LNCaP clone FGC (cell line): ENCODE results near the gene TSPOAP1.

Experiments used
- DNase-seq: peaks from one replicate; pipeline ENCODE4 v3.0.0-alpha.2; 2011; ENCODE audit warnings: low read depth
- H3K4me3 ChIP-seq: 2 replicates; pipeline ENCODE4 v1.5.1; 2011; ENCODE audit warnings: mild to moderate bottlenecking, low read depth, low read length, control low read depth
- TF ChIP-seq, protein P1 (sequence below): IDR thresholded peaks from 2 replicates; pipeline ENCODE4 v1.5.1; 2012; ENCODE audit warnings: mild to moderate bottlenecking; ENCODE audit not compliant: control insufficient read depth, insufficient read depth; ENCODE audit errors: extremely low read depth

TSPOAP1 gene

DNA sequence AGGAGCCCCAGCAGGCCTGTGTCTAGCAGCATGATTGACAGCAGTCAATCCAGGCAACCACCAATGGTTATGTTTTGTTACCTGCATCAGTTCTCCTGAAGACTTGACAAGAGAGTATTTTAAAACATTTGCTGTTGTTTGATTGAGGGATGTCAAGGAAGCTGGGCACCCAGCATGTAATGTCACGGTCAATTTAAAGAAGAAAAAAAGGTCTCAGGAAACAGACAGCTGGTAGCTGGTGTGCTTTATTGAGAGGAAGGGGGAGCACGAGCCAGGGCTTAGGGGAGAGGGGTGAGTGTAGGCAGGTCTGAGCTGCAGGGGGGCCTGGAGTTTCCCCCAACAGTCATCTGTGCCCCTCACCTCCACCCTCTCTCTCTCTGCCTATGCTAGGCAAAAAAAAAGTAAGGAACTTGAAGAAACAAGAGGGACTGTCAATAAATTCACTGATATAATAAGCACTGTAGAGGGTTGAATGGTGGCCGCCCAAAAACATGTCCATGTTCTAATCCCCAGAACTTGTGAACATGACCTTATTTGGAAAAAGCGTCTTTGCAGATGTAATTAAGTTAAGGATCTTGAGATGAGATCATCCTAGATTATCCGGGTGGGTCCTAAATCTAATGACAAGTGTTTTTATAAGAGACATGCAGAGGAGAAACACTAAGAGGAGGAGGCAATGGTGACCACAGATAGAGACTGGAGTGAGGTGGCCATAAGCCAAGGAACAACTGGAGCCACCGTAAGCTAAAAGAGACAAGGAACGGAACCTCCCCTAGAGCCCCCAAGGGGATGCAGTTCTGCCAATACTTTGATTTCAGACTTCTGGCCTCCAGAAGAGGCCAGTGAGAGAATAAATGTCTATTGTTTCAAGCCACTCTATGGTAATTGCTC is 14.5 kb downstream of the TSPOAP1 start:
- TF ChIP-seq, protein P1, sequence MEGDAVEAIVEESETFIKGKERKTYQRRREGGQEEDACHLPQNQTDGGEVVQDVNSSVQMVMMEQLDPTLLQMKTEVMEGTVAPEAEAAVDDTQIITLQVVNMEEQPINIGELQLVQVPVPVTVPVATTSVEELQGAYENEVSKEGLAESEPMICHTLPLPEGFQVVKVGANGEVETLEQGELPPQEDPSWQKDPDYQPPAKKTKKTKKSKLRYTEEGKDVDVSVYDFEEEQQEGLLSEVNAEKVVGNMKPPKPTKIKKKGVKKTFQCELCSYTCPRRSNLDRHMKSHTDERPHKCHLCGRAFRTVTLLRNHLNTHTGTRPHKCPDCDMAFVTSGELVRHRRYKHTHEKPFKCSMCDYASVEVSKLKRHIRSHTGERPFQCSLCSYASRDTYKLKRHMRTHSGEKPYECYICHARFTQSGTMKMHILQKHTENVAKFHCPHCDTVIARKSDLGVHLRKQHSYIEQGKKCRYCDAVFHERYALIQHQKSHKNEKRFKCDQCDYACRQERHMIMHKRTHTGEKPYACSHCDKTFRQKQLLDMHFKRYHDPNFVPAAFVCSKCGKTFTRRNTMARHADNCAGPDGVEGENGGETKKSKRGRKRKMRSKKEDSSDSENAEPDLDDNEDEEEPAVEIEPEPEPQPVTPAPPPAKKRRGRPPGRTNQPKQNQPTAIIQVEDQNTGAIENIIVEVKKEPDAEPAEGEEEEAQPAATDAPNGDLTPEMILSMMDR: no peak
- no peak for DNase-seq
- H3K4me3 ChIP-seq: no peak overlapping the region

DNA sequence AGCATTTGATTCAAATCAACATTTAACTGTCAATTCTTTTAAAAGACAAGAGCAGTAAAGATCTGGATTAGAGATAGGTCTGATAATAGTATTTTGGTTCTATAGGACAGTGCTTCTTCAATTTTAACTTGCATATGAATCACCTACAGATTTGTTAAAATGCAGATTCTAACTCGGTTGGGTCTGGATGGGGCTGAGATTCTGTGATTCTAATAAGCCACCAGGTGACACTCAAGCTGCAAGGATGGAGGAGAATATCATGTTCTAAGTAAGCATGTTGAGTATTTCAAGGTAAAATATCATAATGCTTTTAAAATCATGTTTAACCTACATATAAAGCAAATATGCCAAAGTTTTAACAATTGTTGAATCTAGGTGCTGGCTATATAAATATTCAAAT is 15.8 kb downstream of the TSPOAP1 start:
- no peak for DNase-seq
- H3K4me3 ChIP-seq: no peak overlapping the region
- TF ChIP-seq, protein P1: peak; percentile 42

DNA sequence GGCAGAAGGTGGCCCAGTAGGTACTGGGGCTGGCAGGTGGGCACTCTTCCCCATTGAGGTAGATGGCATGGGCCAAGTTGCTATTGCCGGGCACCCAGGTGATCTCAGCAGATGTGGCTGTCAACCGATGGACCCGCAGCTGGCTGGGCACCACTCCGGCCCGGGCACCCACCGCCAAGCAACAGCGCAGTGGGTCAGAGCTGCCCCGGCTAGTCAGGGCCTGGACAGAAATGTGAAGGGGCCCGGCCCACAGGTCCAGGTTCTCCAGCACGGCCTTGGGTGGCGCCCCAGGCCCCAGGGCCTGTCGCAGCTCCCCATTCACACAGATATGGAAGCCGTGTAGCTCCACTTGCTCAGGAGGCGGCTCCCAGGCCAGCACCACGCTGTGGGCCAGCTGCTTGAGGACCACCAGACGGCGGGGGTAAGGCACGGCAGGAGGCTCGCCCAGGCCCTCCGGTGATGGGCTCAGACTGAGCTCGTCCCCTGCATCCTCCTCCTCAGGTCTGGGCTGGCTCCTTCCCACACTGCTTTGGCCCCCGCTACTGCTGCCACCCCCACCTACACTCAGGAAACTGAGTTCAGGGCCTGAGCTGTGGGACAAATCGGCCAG is 16.5 kb downstream of the TSPOAP1 start:
- no peak for DNase-seq

DNA sequence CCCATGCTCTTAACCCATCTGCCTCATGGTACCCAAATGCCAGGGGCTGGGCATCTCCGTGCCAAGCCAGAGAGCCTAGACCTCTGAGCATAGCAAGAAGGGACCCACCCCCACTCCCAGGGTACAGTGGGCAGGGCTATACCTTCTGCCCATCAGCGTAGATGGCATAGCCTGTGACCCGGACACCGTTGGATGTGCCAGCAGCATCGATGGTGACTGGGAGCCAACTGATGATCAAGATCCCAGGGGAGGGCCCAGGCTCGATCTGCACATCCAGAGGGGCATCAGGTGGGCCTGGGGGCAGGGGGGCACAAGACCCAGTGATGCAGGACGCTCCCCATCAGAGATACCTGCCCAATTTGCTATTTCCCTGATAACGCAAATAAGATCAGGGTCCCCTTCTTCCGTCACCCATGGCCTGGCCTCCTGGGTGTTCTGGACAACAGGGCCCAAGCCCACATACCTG is 17.1 kb downstream of the TSPOAP1 start:
- TF ChIP-seq, protein P1: no peak
- no peak overlapping the region for H3K4me3 ChIP-seq
- DNase-seq: no peak

More for the DNA sequence above, 16.5 kb downstream of the TSPOAP1 start:
- TF ChIP-seq, protein P1: no peak
- no peak overlapping the region for H3K4me3 ChIP-seq

DNA sequence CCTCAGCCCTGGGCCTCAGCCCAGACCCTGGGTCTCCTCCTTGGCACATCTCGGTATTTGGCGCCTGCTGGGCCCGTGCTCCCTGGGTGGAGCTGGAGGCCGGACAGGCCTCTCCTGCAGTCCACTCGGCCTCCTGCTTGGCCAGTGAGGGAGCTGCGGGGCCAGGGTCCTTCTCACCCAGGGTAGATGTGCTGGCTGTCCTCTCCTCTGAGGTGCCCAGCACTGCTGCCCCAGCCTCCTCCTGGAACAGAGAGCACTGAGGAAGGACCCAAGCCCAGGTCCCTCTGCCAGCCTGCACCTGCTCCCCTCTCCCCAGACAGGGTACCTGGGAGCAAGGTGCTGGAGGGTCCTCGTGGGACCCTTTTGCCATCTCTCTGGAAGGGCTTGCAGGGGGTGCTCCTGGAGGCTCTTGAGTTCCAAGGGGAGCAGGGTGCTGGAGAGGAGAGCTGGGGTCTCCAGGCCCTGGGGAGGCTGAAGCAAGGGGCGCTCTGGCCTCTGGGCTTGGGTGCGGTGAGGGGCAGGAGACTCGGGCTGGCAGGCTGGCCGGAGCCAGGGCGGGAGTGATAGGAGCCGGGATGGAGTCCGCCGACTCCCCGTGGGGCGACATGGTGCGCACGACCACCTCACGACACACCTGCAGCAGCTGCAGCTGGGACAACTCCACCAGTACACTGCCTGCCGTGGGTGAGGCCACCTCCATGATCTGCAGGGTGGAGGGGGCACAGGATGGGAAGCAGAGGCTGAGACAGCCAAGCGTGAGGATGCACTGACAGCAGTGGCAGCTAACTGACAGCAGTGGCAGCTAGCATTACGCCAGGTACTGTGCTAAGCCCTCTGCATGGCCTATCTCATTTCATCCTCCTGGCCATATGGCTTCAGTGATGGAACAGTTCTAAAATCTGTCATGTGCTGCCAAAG is 17.8 kb downstream of the TSPOAP1 start:
- TF ChIP-seq, protein P1: no peak
- DNase-seq: no peak

DNA sequence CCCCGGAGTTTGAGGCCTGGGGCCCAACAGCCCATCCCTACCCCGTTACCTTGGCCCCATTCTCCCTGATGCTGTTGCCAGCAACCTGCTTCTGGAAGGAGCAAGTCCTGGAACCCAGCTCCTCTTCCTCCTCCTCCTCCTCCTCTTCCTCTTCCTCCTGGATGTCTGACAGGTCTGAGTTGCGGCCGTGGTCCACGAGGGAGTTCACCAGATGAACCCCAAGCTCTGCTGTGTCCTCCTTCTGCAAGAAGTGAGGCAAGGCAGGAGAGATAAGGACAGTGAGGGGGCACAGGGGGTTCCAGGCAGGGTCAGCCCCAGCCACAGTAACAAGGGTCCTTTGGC is 18.7 kb downstream of the TSPOAP1 start:
- no peak for DNase-seq
- TF ChIP-seq, protein P1: no peak
- no peak overlapping the region for H3K4me3 ChIP-seq

More for the DNA sequence above, 17.8 kb downstream of the TSPOAP1 start:
- H3K4me3 ChIP-seq: no peak overlapping the region
